B cell (primary cell): ENCODE measurements around the gene ATXN1.

Source experiments
- EZH2 ChIP-seq: IDR thresholded peaks from 2 replicates; pipeline ENCODE4 v1.6.1; 2012; ENCODE audit warnings: borderline replicate concordance, low read depth, mild to moderate bottlenecking, moderate library complexity, low read length; ENCODE audit not compliant: insufficient read depth, poor library complexity, severe bottlenecking
- TF ChIP-seq, protein P1 (sequence below): fragments of 200-600 bp; IDR thresholded peaks from one replicate; pipeline ENCODE4 v1.8.0; 2022; ENCODE audit warnings: antibody characterized with exemption, mild to moderate bottlenecking

GRCh38 chr6:16320533-16321340, 440.5 kb downstream of the ATXN1 start:
- no peak for TF ChIP-seq EZH2
- TF ChIP-seq, protein P1, sequence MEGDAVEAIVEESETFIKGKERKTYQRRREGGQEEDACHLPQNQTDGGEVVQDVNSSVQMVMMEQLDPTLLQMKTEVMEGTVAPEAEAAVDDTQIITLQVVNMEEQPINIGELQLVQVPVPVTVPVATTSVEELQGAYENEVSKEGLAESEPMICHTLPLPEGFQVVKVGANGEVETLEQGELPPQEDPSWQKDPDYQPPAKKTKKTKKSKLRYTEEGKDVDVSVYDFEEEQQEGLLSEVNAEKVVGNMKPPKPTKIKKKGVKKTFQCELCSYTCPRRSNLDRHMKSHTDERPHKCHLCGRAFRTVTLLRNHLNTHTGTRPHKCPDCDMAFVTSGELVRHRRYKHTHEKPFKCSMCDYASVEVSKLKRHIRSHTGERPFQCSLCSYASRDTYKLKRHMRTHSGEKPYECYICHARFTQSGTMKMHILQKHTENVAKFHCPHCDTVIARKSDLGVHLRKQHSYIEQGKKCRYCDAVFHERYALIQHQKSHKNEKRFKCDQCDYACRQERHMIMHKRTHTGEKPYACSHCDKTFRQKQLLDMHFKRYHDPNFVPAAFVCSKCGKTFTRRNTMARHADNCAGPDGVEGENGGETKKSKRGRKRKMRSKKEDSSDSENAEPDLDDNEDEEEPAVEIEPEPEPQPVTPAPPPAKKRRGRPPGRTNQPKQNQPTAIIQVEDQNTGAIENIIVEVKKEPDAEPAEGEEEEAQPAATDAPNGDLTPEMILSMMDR = no peak
